ENCODE measurements around the gene CLEC7A.

GRCh38 chr12:10147714-10148403, 17.9 kb upstream of the CLEC7A start:
- no peak for TF ChIP-seq CTCF (conservative IDR thresholded peaks at IDR 0.05; ENCODE audit: low read depth, low read length)
- no peak for TF ChIP-seq EZH2 (IDR thresholded peaks at IDR 0.05; ENCODE audit: low read length, unreplicated experiment)

Measured in PC-3 (cell line).